Stimulated activated CD8-positive, alpha-beta memory T cell treated with anti-CD3 and anti-CD28 coated beads, Interleukin-15, amount 100 ng/mL, for 48 hours (primary cell): Measurements from ENCODE around the gene MEG3.

ENCODE experiments used
- DNase-seq, 2 donors: peaks; one replicate each; pipeline ENCODE4 v3.0.0-alpha.2; 2020; ENCODE audit warnings: low read depth in 2 of 2

The MEG3 gene

GRCh38 chr14:100880271-100881101 is 54.6 kb downstream of the MEG3 start:
- DNase-seq = no peak

GRCh38 chr14:100881211-100882025 is 55.5 kb downstream of the MEG3 start:
- no peak for DNase-seq

GRCh38 chr14:100882026-100882967 is 56.4 kb downstream of the MEG3 start:
- no peak for DNase-seq

- no peak for DNase-seq
Observed at GRCh38 chr14:100882991-100883788, 57.3 kb downstream of the MEG3 start.

- DNase-seq = no peak
Observed at GRCh38 chr14:100883789-100884101, 57.8 kb downstream of the MEG3 start.

GRCh38 chr14:100884456-100884855 is 58.5 kb downstream of the MEG3 start:
- no peak for DNase-seq

GRCh38 chr14:100885196-100885595 is 59.3 kb downstream of the MEG3 start:
- no peak for DNase-seq

- DNase-seq = no peak
Observed at GRCh38 chr14:100885617-100886016, 59.7 kb downstream of the MEG3 start.

GRCh38 chr14:100887728-100888335 is 61.9 kb downstream of the MEG3 start:
- DNase-seq = no peak

- DNase-seq = no peak
Observed at GRCh38 chr14:100888789-100889315, 62.9 kb downstream of the MEG3 start.

GRCh38 chr14:100889641-100890040 is 63.7 kb downstream of the MEG3 start:
- no peak for DNase-seq

- no peak for DNase-seq
Observed at GRCh38 chr14:100890061-100890850, 64.3 kb downstream of the MEG3 start.

GRCh38 chr14:100891051-100891450 is 65.1 kb downstream of the MEG3 start:
- no peak for DNase-seq

- no peak for DNase-seq
Observed at GRCh38 chr14:100891501-100892445, 65.9 kb downstream of the MEG3 start.

GRCh38 chr14:100892496-100893227 is 66.7 kb downstream of the MEG3 start:
- DNase-seq = no peak

- no peak for DNase-seq
Observed at GRCh38 chr14:100893228-100893601, 67.3 kb downstream of the MEG3 start.

- DNase-seq = no peak
Observed at GRCh38 chr14:100893760-100894159, 67.8 kb downstream of the MEG3 start.

GRCh38 chr14:100894416-100894815 is 68.5 kb downstream of the MEG3 start:
- no peak for DNase-seq
